ENCODE results near the gene TPCN2.

DNA sequence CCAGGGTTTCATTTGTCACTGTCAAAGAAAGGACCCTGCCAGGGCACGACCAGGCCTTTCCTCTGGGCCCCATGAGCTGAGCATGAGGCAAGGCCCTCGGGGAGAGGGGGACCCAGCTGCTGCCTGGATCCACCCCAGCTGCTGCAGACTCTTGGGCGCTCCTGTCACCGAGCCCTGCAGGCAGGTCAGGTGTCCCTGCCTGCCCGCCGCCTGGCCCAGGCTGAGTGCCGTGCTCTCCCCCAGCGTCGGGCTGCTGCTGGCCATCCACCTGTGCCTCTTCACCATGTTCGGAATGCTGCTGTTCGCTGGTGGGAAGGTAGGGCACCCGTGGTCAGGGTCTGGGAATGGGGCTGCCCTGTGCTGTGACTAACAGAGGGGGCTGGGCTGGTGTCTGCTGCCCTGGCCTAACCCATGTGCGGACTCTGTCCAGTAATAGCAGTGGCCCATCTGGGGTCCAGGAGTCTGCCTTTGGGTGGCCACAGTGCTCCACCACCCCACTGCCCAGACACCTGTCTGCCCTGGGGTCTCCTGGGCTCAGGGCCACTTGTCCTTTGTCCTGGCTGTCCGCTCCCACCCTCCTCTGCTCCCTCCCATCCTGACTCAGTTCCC, 15.0 kb downstream of the TPCN2 start:
- TF ChIP-seq, protein P1, sequence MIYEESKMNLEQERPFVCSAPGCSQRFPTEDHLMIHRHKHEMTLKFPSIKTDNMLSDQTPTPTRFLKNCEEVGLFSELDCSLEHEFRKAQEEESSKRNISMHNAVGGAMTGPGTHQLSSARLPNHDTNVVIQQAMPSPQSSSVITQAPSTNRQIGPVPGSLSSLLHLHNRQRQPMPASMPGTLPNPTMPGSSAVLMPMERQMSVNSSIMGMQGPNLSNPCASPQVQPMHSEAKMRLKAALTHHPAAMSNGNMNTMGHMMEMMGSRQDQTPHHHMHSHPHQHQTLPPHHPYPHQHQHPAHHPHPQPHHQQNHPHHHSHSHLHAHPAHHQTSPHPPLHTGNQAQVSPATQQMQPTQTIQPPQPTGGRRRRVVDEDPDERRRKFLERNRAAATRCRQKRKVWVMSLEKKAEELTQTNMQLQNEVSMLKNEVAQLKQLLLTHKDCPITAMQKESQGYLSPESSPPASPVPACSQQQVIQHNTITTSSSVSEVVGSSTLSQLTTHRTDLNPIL (CRISPR knock-in tag; IDR thresholded peaks at IDR 0.05; ENCODE audit: low read depth), result no peak
- TF ChIP-seq, protein P2, sequence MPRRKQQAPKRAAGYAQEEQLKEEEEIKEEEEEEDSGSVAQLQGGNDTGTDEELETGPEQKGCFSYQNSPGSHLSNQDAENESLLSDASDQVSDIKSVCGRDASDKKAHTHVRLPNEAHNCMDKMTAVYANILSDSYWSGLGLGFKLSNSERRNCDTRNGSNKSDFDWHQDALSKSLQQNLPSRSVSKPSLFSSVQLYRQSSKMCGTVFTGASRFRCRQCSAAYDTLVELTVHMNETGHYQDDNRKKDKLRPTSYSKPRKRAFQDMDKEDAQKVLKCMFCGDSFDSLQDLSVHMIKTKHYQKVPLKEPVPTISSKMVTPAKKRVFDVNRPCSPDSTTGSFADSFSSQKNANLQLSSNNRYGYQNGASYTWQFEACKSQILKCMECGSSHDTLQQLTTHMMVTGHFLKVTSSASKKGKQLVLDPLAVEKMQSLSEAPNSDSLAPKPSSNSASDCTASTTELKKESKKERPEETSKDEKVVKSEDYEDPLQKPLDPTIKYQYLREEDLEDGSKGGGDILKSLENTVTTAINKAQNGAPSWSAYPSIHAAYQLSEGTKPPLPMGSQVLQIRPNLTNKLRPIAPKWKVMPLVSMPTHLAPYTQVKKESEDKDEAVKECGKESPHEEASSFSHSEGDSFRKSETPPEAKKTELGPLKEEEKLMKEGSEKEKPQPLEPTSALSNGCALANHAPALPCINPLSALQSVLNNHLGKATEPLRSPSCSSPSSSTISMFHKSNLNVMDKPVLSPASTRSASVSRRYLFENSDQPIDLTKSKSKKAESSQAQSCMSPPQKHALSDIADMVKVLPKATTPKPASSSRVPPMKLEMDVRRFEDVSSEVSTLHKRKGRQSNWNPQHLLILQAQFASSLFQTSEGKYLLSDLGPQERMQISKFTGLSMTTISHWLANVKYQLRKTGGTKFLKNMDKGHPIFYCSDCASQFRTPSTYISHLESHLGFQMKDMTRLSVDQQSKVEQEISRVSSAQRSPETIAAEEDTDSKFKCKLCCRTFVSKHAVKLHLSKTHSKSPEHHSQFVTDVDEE (CRISPR knock-in tag; IDR thresholded peaks at IDR 0.05), result no peak
- TF ChIP-seq TCF4 (CRISPR knock-in tag; IDR thresholded peaks at IDR 0.05; ENCODE audit: borderline replicate concordance) (no peak), ZFP30 (CRISPR knock-in tag; IDR thresholded peaks at IDR 0.05) (no peak), ZFP3 (CRISPR knock-in tag; IDR thresholded peaks at IDR 0.05) (no peak)
- TF ChIP-seq, protein P3, sequence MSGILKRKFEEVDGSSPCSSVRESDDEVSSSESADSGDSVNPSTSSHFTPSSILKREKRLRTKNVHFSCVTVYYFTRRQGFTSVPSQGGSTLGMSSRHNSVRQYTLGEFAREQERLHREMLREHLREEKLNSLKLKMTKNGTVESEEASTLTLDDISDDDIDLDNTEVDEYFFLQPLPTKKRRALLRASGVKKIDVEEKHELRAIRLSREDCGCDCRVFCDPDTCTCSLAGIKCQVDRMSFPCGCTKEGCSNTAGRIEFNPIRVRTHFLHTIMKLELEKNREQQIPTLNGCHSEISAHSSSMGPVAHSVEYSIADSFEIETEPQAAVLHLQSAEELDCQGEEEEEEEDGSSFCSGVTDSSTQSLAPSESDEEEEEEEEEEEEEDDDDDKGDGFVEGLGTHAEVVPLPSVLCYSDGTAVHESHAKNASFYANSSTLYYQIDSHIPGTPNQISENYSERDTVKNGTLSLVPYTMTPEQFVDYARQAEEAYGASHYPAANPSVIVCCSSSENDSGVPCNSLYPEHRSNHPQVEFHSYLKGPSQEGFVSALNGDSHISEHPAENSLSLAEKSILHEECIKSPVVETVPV (CRISPR knock-in tag; IDR thresholded peaks at IDR 0.05), result no peak
- TF ChIP-seq, protein P4, sequence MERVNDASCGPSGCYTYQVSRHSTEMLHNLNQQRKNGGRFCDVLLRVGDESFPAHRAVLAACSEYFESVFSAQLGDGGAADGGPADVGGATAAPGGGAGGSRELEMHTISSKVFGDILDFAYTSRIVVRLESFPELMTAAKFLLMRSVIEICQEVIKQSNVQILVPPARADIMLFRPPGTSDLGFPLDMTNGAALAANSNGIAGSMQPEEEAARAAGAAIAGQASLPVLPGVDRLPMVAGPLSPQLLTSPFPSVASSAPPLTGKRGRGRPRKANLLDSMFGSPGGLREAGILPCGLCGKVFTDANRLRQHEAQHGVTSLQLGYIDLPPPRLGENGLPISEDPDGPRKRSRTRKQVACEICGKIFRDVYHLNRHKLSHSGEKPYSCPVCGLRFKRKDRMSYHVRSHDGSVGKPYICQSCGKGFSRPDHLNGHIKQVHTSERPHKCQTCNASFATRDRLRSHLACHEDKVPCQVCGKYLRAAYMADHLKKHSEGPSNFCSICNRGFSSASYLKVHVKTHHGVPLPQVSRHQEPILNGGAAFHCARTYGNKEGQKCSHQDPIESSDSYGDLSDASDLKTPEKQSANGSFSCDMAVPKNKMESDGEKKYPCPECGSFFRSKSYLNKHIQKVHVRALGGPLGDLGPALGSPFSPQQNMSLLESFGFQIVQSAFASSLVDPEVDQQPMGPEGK (CRISPR knock-in tag; IDR thresholded peaks at IDR 0.05; ENCODE audit: borderline replicate concordance), result no peak
